Karpas-422 (cell line): ENCODE data around the gene FBN1. TPM values are rescaled to one million over a fixed set of nuclear protein-coding genes. Genes with fewer than 3 reads are reported as not detected.

Experiments used
- DNase-seq: peaks from one replicate; pipeline ENCODE4 v3.0.0-alpha.2; 2015
- H2AFZ ChIP-seq: fragments of 200-600 bp; sonication (generic); 2 replicates; pipeline ENCODE4 v1.6.1; 2014; ENCODE audit warnings: antibody characterized with exemption, low read length, mixed read lengths
- H3K27ac ChIP-seq: fragments of 200-600 bp; sonication (generic); 2 replicates; pipeline ENCODE4 v1.5.1; 2014; ENCODE audit warnings: mild to moderate bottlenecking, low read length, moderate library complexity
- H3K27me3 ChIP-seq: fragments of 200-600 bp; sonication (generic); 2 replicates; pipeline ENCODE4 v1.6.1; 2014; ENCODE audit warnings: low read length, mixed read lengths
- H3K36me3 ChIP-seq: fragments of 200-600 bp; sonication (generic); 2 replicates; pipeline ENCODE4 v1.6.1; 2014; ENCODE audit warnings: low read length, mixed read lengths; ENCODE audit not compliant: insufficient read depth
- H3K4me1 ChIP-seq: fragments of 200-600 bp; sonication (generic); 2 replicates; pipeline ENCODE4 v1.6.1; 2014; ENCODE audit warnings: mild to moderate bottlenecking, low read length, mixed read lengths
- H3K4me2 ChIP-seq: fragments of 200-600 bp; sonication (generic); 2 replicates; pipeline ENCODE4 v1.6.1; 2014; ENCODE audit warnings: low read length, low read depth, mild to moderate bottlenecking; ENCODE audit not compliant: poor library complexity, severe bottlenecking
- H3K4me3 ChIP-seq: fragments of 200-600 bp; sonication (generic); 2 replicates; pipeline ENCODE4 v1.5.1; 2014; ENCODE audit warnings: mild to moderate bottlenecking, antibody characterized with exemption, low read length, mixed read lengths
- H3K79me2 ChIP-seq: fragments of 200-600 bp; sonication (generic); 2 replicates; pipeline ENCODE4 v1.6.1; 2014; ENCODE audit warnings: mild to moderate bottlenecking, low read length, mixed read lengths
- H3K9ac ChIP-seq: fragments of 200-600 bp; sonication (generic); 2 replicates; pipeline ENCODE4 v1.6.0; 2014; ENCODE audit warnings: low read length
- H3K9me2 ChIP-seq: fragments of 200-600 bp; sonication (generic), shearing (Covaris generic); replicated peaks from 2 replicates; pipeline ENCODE4 v1.6.0; 2014; ENCODE audit warnings: mild to moderate bottlenecking, low read length, moderate library complexity; ENCODE audit not compliant: insufficient read depth
- H3K9me3 ChIP-seq: fragments of 300-700, 200-600 bp; sonication (generic); 2 replicates; pipeline ENCODE4 v1.6.1; 2014; ENCODE audit warnings: low read length, mixed read lengths
- H4K20me1 ChIP-seq: fragments of 200-600 bp; sonication (generic); 2 replicates; pipeline ENCODE4 v1.6.1; 2014; ENCODE audit warnings: mild to moderate bottlenecking, antibody characterized with exemption, low read length, low read depth; ENCODE audit not compliant: insufficient read depth
- total RNA-seq: library from RNA; depleted of rRNA; stranded (reverse); fragments of >200 nt; shearing (Covaris generic); gene quantifications from 2 replicates; pipeline ENCODE4 v1.2.3, GENCODE V29; 2014; ENCODE audit warnings: low replicate concordance

Gene FBN1
- total RNA-seq, 1 experiment from 2014 or later, result 0.86 TPM

DNA sequence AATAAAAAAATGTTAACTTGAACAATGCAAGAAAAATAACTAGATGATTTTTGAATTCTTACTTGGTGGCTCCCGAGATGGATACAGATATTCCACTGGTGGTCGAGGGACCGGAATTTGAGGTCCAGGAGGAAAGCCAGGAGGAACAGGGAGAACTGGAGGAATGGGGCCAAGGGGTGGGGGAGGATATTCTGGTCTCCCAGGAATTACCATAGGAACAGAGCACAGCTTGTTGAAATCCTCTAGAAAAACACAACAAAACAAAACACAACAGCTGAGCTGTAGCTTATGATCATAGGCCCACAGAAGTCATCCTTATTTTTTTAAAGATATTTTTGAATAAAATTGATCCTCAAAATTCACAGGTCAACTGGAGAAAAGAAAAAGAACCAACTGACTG lies 129.4 kb downstream of the FBN1 start:
- no peaks in the 10 kb centered on the region for H3K4me1 ChIP-seq
- H3K4me2 ChIP-seq, result no peak overlapping the region
- H3K9me2 ChIP-seq, result no peaks in the 10 kb centered on the region
- H3K27me3 ChIP-seq, result no peaks in the 10 kb centered on the region
- no peaks in the 10 kb centered on the region for H3K79me2 ChIP-seq
- no peak for DNase-seq
- no peak overlapping the region for H2AFZ ChIP-seq
- H3K4me3 ChIP-seq, result no peak overlapping the region
- no peaks in the 10 kb centered on the region for H3K9me3 ChIP-seq
- H3K9ac ChIP-seq, result no peak overlapping the region
- H3K36me3 ChIP-seq, result no peaks in the 10 kb centered on the region
- no peaks in the 10 kb centered on the region for H4K20me1 ChIP-seq
- no peak overlapping the region for H3K27ac ChIP-seq

DNA sequence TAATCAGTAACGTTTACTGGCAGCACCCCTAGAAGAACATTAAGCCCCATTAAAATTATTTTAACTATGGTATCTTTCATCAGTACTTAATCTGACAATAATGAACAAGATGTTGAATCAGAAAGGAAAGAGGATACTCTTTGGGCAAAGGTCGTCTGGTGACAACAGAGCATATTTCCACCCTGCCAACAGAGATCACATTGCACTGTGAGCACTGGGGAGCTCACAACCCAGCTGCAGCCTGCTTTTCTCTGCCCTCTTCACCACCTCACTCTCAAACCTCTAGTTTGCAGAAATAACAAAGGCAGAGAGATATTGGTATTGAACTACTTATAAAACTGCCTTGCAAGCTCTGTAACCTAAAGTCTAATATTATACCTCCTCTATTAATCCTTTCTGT lies 130.0 kb downstream of the FBN1 start:
- no peak overlapping the region for H2AFZ ChIP-seq
- no peak overlapping the region for H3K4me3 ChIP-seq
- no peak overlapping the region for H3K27ac ChIP-seq
- no peak overlapping the region for H3K9ac ChIP-seq
- H3K27me3 ChIP-seq, result no peaks in the 10 kb centered on the region
- no peak overlapping the region for H3K4me2 ChIP-seq
- no peaks in the 10 kb centered on the region for H3K9me3 ChIP-seq
- no peaks in the 10 kb centered on the region for H3K4me1 ChIP-seq
- H4K20me1 ChIP-seq, result no peaks in the 10 kb centered on the region
- no peaks in the 10 kb centered on the region for H3K79me2 ChIP-seq
- DNase-seq, result no peak
- H3K36me3 ChIP-seq, result no peaks in the 10 kb centered on the region
- no peaks in the 10 kb centered on the region for H3K9me2 ChIP-seq

DNA sequence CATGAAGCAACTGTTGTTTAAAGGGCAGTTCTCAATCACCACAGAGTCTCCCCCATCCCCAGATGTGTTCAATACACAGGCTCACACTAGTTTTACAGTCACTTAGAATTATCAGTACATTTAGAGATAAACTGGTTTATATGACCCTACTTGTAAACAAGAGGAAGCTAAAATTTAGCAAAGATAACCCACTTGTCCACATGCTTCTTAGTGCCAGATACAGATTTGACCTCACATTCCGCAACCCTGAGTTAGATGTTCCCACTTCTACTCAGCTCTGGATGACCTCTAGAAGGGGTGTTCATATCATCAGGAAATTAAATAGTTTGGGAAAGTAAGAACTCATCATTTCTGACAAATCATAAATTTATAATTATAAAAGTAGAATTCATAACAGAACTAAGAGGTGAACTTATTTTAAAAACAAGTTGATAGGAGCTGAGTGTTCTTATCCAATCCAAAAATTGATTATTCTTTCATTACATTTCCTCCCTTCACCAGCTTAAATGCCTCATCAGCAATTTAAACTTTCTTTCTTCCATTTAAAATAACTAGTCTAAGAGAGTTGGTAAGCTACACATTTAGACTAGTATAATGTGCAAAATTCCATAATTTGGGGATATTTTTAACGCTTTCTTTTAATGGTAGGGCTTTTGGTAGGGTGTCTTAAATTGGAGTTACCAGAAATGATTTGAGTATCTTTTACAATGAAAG lies 131.2 kb downstream of the FBN1 start:
- H3K9me3 ChIP-seq, result no peaks in the 10 kb centered on the region

DNA sequence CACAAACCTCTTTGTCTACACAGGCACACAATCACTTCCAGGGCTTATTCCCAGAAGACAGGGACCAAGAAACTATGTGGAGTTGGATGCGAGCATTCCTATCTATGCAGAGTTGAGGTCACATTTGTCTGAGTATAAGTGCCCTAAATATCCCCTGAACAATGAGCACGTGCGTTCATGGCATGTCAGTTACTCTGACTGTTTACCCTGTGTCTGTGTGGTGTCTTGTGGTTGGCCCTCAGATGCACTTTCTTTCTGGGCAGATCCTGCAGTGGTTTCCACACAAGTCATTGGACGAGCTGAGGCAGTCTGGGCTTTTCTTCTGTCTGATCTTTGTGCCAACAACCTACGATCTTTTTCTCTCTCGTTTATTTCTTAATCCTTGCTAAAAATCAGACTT lies 134.5 kb downstream of the FBN1 start:
- Histone ChIP-seq H4K20me1 (no peaks in the 10 kb centered on the region), H3K4me1 (no peaks in the 10 kb centered on the region), H2AFZ (no peak overlapping the region)

More for the DNA sequence above, 131.2 kb downstream of the FBN1 start:
- Histone ChIP-seq H3K79me2 (no peaks in the 10 kb centered on the region), H3K4me3 (no peak overlapping the region), H3K27me3 (no peaks in the 10 kb centered on the region), H3K4me2 (no peak overlapping the region), H3K4me1 (no peaks in the 10 kb centered on the region), H3K9me2 (no peaks in the 10 kb centered on the region), H2AFZ (no peak overlapping the region), H3K27ac (no peak overlapping the region), H3K9ac (no peak overlapping the region), H3K36me3 (no peaks in the 10 kb centered on the region), H4K20me1 (no peaks in the 10 kb centered on the region)
- DNase-seq, result no peak

DNA sequence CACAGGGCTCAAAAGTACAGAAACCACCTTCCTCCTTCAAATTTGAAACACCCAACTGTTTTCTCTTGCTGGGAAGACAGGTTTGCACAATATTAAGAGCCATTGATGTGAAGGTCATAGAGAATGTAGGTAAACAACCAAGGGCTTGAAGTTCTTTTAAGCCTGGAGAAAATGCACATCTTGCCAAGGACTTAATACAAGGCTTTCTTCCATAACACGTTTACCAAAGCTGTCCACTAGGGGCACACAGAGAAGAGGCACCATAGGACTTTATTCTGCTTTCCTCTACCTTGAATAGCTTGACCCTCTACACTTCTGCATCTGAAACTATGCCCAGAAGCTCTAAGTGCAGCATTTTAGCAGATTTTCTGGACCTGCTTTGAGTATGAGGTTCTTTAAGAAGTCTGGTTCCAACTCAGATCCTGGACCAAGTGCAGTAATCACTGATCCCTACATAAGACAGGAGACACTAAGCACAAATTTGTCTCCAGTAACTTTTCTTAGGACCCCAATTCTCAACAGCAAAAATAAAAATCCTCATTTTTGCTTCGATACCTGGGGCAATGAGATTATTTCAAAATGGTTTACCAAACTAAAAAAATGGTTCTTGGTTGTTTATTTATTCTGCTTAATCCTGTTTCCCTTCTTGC lies 138.0 kb downstream of the FBN1 start:
- no peak overlapping the region for H3K27ac ChIP-seq
- H2AFZ ChIP-seq, result no peak overlapping the region
- H3K9me2 ChIP-seq, result no peaks in the 10 kb centered on the region
- H3K27me3 ChIP-seq, result no peaks in the 10 kb centered on the region
- peak; percentile 80 for DNase-seq
- no peaks in the 10 kb centered on the region for H4K20me1 ChIP-seq
- no peak overlapping the region for H3K4me2 ChIP-seq
- no peak overlapping the region for H3K9ac ChIP-seq
- H3K4me1 ChIP-seq, result no peaks in the 10 kb centered on the region
- H3K79me2 ChIP-seq, result no peaks in the 10 kb centered on the region
- no peaks in the 10 kb centered on the region for H3K36me3 ChIP-seq
- no peak overlapping the region for H3K4me3 ChIP-seq
- H3K9me3 ChIP-seq, result no peaks in the 10 kb centered on the region

More for the DNA sequence above, 134.5 kb downstream of the FBN1 start:
- Histone ChIP-seq H3K4me2 (no peak overlapping the region), H3K27ac (no peak overlapping the region), H3K27me3 (no peaks in the 10 kb centered on the region), H3K36me3 (no peaks in the 10 kb centered on the region), H3K9ac (no peak overlapping the region), H3K9me2 (no peaks in the 10 kb centered on the region), H3K4me3 (no peak overlapping the region), H3K79me2 (no peaks in the 10 kb centered on the region), H3K9me3 (no peaks in the 10 kb centered on the region)
- DNase-seq, result no peak

DNA sequence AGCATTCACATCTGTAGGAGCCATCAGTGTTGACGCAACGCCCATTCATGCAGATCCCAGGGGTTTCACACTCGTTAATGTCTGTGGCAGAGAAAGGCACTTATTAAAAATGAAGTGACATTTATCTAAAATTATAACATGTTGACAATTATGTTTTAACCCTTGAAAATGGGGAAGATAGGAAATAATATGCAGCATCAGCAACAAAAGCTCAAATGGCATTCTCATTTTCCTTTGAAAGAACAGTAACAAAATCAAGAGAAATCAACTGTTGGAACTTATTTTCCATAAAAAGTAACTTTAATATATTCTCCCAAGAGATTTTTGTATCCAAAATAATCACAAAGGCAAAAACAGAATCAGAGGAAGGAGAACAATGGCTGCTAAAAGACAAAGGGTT lies 140.4 kb downstream of the FBN1 start:
- H3K9me2 ChIP-seq, result no peaks in the 10 kb centered on the region
- no peaks in the 10 kb centered on the region for H3K27me3 ChIP-seq
- no peak overlapping the region for H2AFZ ChIP-seq
- no peaks in the 10 kb centered on the region for H3K36me3 ChIP-seq
- H3K4me3 ChIP-seq, result no peak overlapping the region
- no peaks in the 10 kb centered on the region for H4K20me1 ChIP-seq
- no peaks in the 10 kb centered on the region for H3K9me3 ChIP-seq
- H3K4me2 ChIP-seq, result no peak overlapping the region
- H3K9ac ChIP-seq, result no peak overlapping the region
- DNase-seq, result no peak
- H3K4me1 ChIP-seq, result no peaks in the 10 kb centered on the region
- H3K27ac ChIP-seq, result no peak overlapping the region
- H3K79me2 ChIP-seq, result no peaks in the 10 kb centered on the region

DNA sequence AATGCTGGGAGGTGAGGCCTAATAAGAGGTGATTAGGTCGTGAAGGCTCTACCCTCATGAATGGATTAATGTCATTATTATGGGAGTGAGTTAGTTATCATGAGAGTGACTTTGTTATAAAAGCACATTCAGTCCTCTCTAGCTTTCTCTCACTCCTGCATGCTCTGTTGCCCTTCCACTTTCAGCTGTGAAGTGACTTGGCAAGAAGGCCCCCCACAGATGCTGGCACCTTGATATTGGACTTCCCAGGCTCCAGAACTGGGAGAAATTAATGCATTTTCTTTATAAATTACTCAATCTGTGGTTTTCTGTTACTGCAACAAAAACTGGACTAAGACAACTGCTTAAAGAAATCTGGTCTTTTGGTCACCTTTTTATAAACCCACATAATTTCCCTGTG lies 144.3 kb downstream of the FBN1 start:
- H3K36me3 ChIP-seq, result no peaks in the 10 kb centered on the region
- DNase-seq, result no peak
- no peaks in the 10 kb centered on the region for H3K79me2 ChIP-seq
- H3K27me3 ChIP-seq, result no peaks in the 10 kb centered on the region
- H3K4me2 ChIP-seq, result no peak overlapping the region
- no peaks in the 10 kb centered on the region for H3K9me3 ChIP-seq
- no peaks in the 10 kb centered on the region; the same call in 1 of the 2 replicates for H3K4me1 ChIP-seq
- H3K4me3 ChIP-seq, result no peak overlapping the region
- no peak overlapping the region for H3K27ac ChIP-seq
- no peaks in the 10 kb centered on the region for H3K9me2 ChIP-seq
- no peak overlapping the region for H3K9ac ChIP-seq
- no peak overlapping the region for H2AFZ ChIP-seq
- H4K20me1 ChIP-seq, result no peaks in the 10 kb centered on the region

DNA sequence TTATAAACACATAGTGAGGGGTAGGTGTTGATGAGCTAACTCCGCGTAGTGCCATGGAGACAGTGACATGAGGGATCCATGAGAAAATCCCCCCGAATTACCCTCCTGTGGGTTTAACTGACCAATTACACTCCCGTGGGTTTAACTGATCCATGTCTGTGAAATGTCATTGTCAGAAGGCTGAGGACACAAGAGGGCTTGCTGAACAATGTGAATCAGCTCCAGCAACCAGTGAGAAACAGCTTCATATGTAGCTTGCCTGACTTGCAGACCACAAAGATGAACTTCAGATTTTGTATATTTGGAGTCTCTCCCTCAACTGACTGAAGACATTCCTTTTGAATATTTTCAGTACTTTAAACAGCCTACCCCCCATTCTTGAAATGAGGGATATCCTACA lies 144.9 kb downstream of the FBN1 start:
- DNase-seq, result no peak
- H4K20me1 ChIP-seq, result no peaks in the 10 kb centered on the region
- H3K9ac ChIP-seq, result no peak overlapping the region

More for the DNA sequence above, 144.9 kb downstream of the FBN1 start:
- H3K79me2 ChIP-seq, result no peaks in the 10 kb centered on the region
- no peak overlapping the region for H3K4me3 ChIP-seq
- H3K4me2 ChIP-seq, result no peak overlapping the region
- no peaks in the 10 kb centered on the region; the same call in 1 of the 2 replicates for H3K4me1 ChIP-seq
- no peak overlapping the region for H3K27ac ChIP-seq
- no peaks in the 10 kb centered on the region for H3K36me3 ChIP-seq
- H3K9me3 ChIP-seq, result no peaks in the 10 kb centered on the region
- no peaks in the 10 kb centered on the region for H3K9me2 ChIP-seq
- no peaks in the 10 kb centered on the region for H3K27me3 ChIP-seq
- no peak overlapping the region for H2AFZ ChIP-seq
